Measurements from ENCODE around the gene DIPK1B.
A peak's percentile ranks its signal among the peaks of the same experiment; 100 is the strongest.

DIPK1B gene

GRCh38 chr9:136725612-136726011 lies 13.2 kb downstream of the DIPK1B start:
- Mint-ChIP-seq H3K4me3 (no peak overlapping the region), H3K36me3 (ENCODE audit: insufficient read depth) (peaks cover 54% of the 10 kb centered on the region), H3K4me1 (peaks cover 23% of the 10 kb centered on the region), H3K27me3 (no peaks in the 10 kb centered on the region), H3K9me3 (no peaks in the 10 kb centered on the region), H3K27ac (ENCODE audit: low read depth) (no peak overlapping the region)
- DNase-seq (ENCODE audit: low spot score in 2 of 2): no peak
- ATAC-seq (replicated peaks; ENCODE audit: extremely low read depth, poor library complexity, severe bottlenecking): no peak

GRCh38 chr9:136726118-136726517 lies 13.7 kb downstream of the DIPK1B start:
- Mint-ChIP-seq H3K27ac (ENCODE audit: low read depth) (peak overlapping the region; percentile 87), H3K4me3 (peak overlapping the region; percentile 94), H3K27me3 (no peaks in the 10 kb centered on the region), H3K36me3 (ENCODE audit: insufficient read depth) (peaks cover 54% of the 10 kb centered on the region), H3K4me1 (peaks cover 23% of the 10 kb centered on the region), H3K9me3 (no peaks in the 10 kb centered on the region)
- ATAC-seq (replicated peaks; ENCODE audit: extremely low read depth, poor library complexity, severe bottlenecking) (no peak), DNase-seq (ENCODE audit: low spot score in 2 of 2) (no peak)

- H3K4me1 Mint-ChIP-seq: peaks cover 23% of the 10 kb centered on the region
- peaks cover 54% of the 10 kb centered on the region for H3K36me3 Mint-ChIP-seq (ENCODE audit: insufficient read depth)
Observed at GRCh38 chr9:136726631-136727191, 14.3 kb downstream of the DIPK1B start.

GRCh38 chr9:136728080-136728547 lies 15.7 kb downstream of the DIPK1B start:
- H3K9me3 Mint-ChIP-seq: no peaks in the 10 kb centered on the region
- peak overlapping the region; percentile 87 for H3K27ac Mint-ChIP-seq (ENCODE audit: low read depth)
- ATAC-seq (replicated peaks; ENCODE audit: extremely low read depth, poor library complexity, severe bottlenecking) (peak; percentile 68), DNase-seq (ENCODE audit: low spot score in 2 of 2) (peak; percentile 87 to 92)
- peak overlapping the region; percentile 94 for H3K4me3 Mint-ChIP-seq
- H3K27me3 Mint-ChIP-seq: no peaks in the 10 kb centered on the region
- peaks cover 54% of the 10 kb centered on the region for H3K36me3 Mint-ChIP-seq (ENCODE audit: insufficient read depth)
- H3K4me1 Mint-ChIP-seq: peaks cover 23% of the 10 kb centered on the region

More at GRCh38 chr9:136726631-136727191, 14.3 kb downstream of the DIPK1B start:
- Mint-ChIP-seq H3K9me3 (no peaks in the 10 kb centered on the region), H3K27me3 (no peaks in the 10 kb centered on the region), H3K4me3 (peak overlapping the region; percentile 94), H3K27ac (ENCODE audit: low read depth) (peak overlapping the region; percentile 87)
- ATAC-seq (replicated peaks; ENCODE audit: extremely low read depth, poor library complexity, severe bottlenecking) (peak; percentile 61), DNase-seq (ENCODE audit: low spot score in 2 of 2) (peak in 1 of 2 donors; percentile 44)

GRCh38 chr9:136728548-136729123 lies 16.3 kb downstream of the DIPK1B start:
- ATAC-seq (replicated peaks; ENCODE audit: extremely low read depth, poor library complexity, severe bottlenecking) (no peak), DNase-seq (ENCODE audit: low spot score in 2 of 2) (no peak)
- no peaks in the 10 kb centered on the region for H3K27me3 Mint-ChIP-seq

GRCh38 chr9:136729144-136729543 lies 16.8 kb downstream of the DIPK1B start:
- peak overlapping the region; percentile 37 for H3K4me3 Mint-ChIP-seq
- H3K27ac Mint-ChIP-seq (ENCODE audit: low read depth): no peak overlapping the region
- H3K9me3 Mint-ChIP-seq: no peaks in the 10 kb centered on the region
- ATAC-seq (replicated peaks; ENCODE audit: extremely low read depth, poor library complexity, severe bottlenecking) (no peak), DNase-seq (ENCODE audit: low spot score in 2 of 2) (no peak)
- peaks cover 45% of the 10 kb centered on the region for H3K36me3 Mint-ChIP-seq (ENCODE audit: insufficient read depth)
- peaks cover 20% of the 10 kb centered on the region for H3K4me1 Mint-ChIP-seq
- H3K27me3 Mint-ChIP-seq: no peaks in the 10 kb centered on the region

More at GRCh38 chr9:136728548-136729123, 16.3 kb downstream of the DIPK1B start:
- no peak overlapping the region for H3K27ac Mint-ChIP-seq (ENCODE audit: low read depth)
- H3K9me3 Mint-ChIP-seq: no peaks in the 10 kb centered on the region
- H3K36me3 Mint-ChIP-seq (ENCODE audit: insufficient read depth): peaks cover 51% of the 10 kb centered on the region
- H3K4me1 Mint-ChIP-seq: peaks cover 23% of the 10 kb centered on the region
- H3K4me3 Mint-ChIP-seq: peak overlapping the region; percentile 94

- H3K9me3 Mint-ChIP-seq: no peaks in the 10 kb centered on the region
- H3K27me3 Mint-ChIP-seq: no peaks in the 10 kb centered on the region
- H3K27ac Mint-ChIP-seq (ENCODE audit: low read depth): no peak overlapping the region
- peaks cover 16% of the 10 kb centered on the region for H3K4me1 Mint-ChIP-seq
- no peak overlapping the region for H3K4me3 Mint-ChIP-seq
- no peak for DNase-seq (ENCODE audit: low spot score in 2 of 2)
- peaks cover 38% of the 10 kb centered on the region for H3K36me3 Mint-ChIP-seq (ENCODE audit: insufficient read depth)
- no peak for ATAC-seq (replicated peaks; ENCODE audit: extremely low read depth, poor library complexity, severe bottlenecking)
Observed at GRCh38 chr9:136729926-136730325, 17.6 kb downstream of the DIPK1B start.

GRCh38 chr9:136732444-136733178 lies 20.2 kb downstream of the DIPK1B start:
- H3K9me3 Mint-ChIP-seq: no peaks in the 10 kb centered on the region
- H3K27ac Mint-ChIP-seq (ENCODE audit: low read depth): no peak overlapping the region
- DNase-seq (ENCODE audit: low spot score in 2 of 2) (no peak), ATAC-seq (replicated peaks; ENCODE audit: extremely low read depth, poor library complexity, severe bottlenecking) (no peak)
- H3K4me1 Mint-ChIP-seq: peaks cover 6% of the 10 kb centered on the region
- H3K27me3 Mint-ChIP-seq: no peaks in the 10 kb centered on the region
- no peak overlapping the region for H3K4me3 Mint-ChIP-seq
- peaks cover 16% of the 10 kb centered on the region for H3K36me3 Mint-ChIP-seq (ENCODE audit: insufficient read depth)

GRCh38 chr9:136733611-136734010 lies 21.2 kb downstream of the DIPK1B start:
- peaks cover 6% of the 10 kb centered on the region for H3K4me1 Mint-ChIP-seq
- no peak overlapping the region for H3K4me3 Mint-ChIP-seq
- DNase-seq (ENCODE audit: low spot score in 2 of 2): no peak
- no peak overlapping the region for H3K27ac Mint-ChIP-seq (ENCODE audit: low read depth)
- H3K9me3 Mint-ChIP-seq: no peaks in the 10 kb centered on the region
- no peak for ATAC-seq (replicated peaks; ENCODE audit: extremely low read depth, poor library complexity, severe bottlenecking)
- H3K36me3 Mint-ChIP-seq (ENCODE audit: insufficient read depth): peaks cover 9% of the 10 kb centered on the region
- H3K27me3 Mint-ChIP-seq: no peaks in the 10 kb centered on the region

- H3K4me3 Mint-ChIP-seq: no peak overlapping the region
- ATAC-seq (replicated peaks; ENCODE audit: extremely low read depth, poor library complexity, severe bottlenecking) (no peak), DNase-seq (ENCODE audit: low spot score in 2 of 2) (no peak)
- peaks cover 2% of the 10 kb centered on the region for H3K36me3 Mint-ChIP-seq (ENCODE audit: insufficient read depth)
- no peaks in the 10 kb centered on the region for H3K9me3 Mint-ChIP-seq
- no peaks in the 10 kb centered on the region for H3K27me3 Mint-ChIP-seq
- no peak overlapping the region for H3K27ac Mint-ChIP-seq (ENCODE audit: low read depth)
- no peaks in the 10 kb centered on the region for H3K4me1 Mint-ChIP-seq
Observed at GRCh38 chr9:136734837-136735496, 22.6 kb downstream of the DIPK1B start.

GRCh38 chr9:136735812-136736480 lies 23.6 kb downstream of the DIPK1B start:
- Mint-ChIP-seq H3K27ac (ENCODE audit: low read depth) (no peak overlapping the region), H3K9me3 (no peaks in the 10 kb centered on the region), H3K27me3 (no peaks in the 10 kb centered on the region), H3K4me1 (no peaks in the 10 kb centered on the region), H3K36me3 (ENCODE audit: insufficient read depth) (no peaks in the 10 kb centered on the region), H3K4me3 (no peak overlapping the region)
- ATAC-seq (replicated peaks; ENCODE audit: extremely low read depth, poor library complexity, severe bottlenecking) (no peak), DNase-seq (ENCODE audit: low spot score in 2 of 2) (no peak)

- Mint-ChIP-seq H3K4me3 (no peak overlapping the region), H3K27me3 (peaks cover 12% of the 10 kb centered on the region), H3K27ac (ENCODE audit: low read depth) (no peak overlapping the region), H3K36me3 (ENCODE audit: insufficient read depth) (peaks cover 1% of the 10 kb centered on the region), H3K9me3 (no peaks in the 10 kb centered on the region), H3K4me1 (no peaks in the 10 kb centered on the region)
- ATAC-seq (replicated peaks; ENCODE audit: extremely low read depth, poor library complexity, severe bottlenecking): no peak
- no peak for DNase-seq (ENCODE audit: low spot score in 2 of 2)
Observed at GRCh38 chr9:136738960-136739359, 26.6 kb downstream of the DIPK1B start.
